ENCODE measurements around the gene RTCA. TPM values are rescaled to one million over a fixed set of nuclear protein-coding genes. Genes with fewer than 3 reads are reported as not detected.

RTCA gene
- total and polyA plus RNA-seq, 7 donors, result 24.0 to 56.6 (median 33.2) TPM

DNA sequence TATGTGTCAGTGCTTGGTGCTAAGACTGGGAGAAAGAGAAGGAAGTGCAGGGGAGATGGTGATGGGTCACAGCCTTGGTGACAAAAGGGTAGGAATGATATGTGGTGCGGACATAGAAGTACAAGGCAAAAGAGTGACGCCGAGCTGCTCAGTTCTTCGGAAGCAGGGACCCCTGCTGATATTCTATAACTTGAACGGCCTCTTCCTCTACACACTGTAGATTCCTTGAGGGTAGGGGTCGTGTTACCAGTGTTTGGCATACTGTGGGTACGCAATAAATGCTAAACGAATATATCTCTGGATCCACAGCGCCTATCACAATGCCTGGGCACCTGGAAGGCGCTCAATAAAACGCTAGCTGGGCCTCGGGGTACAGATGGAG, 16.9 kb upstream of the RTCA start:
- intact Hi-C loops (cut with DNase I), result loop anchor here in 1 of 2 donors (5.0 kb wide), 1 partner anchor 117 kb away; the partner anchor contains the start of genes SASS6 and TRMT13

GRCh38 chr1:100249537-100250257, 16.3 kb upstream of the RTCA start, which contains the start of gene DBT:
DBT (minus strand) TSS chr1:100249834; CDS start chr1:100249820, 14 bp downstream.
- Histone ChIP-seq H3K9me3 (no peaks in the 10 kb centered on the region), H3K4me1 (peaks cover 14% of the 10 kb centered on the region), H3K27me3 (ENCODE audit: insufficient read depth in 3 of 3, low read length in 2 of 3) (no peaks in the 10 kb centered on the region), H3K4me3 (peak within 1 kb of the TSS; percentile 85), H3K36me3 (ENCODE audit: insufficient read depth in 1 of 2, low read depth in 1 of 2) (peaks cover 0 to 14% of the 10 kb centered on the region in 2 donors), H3K27ac (peak within 1 kb of the TSS; percentile 93)
- intact Hi-C loops (cut with DNase I), result loop anchor here in 1 of 2 donors (5.0 kb wide), 1 partner anchor 117 kb away; the partner anchor contains the start of genes SASS6 and TRMT13
- peak; percentile 100 for ATAC-seq
- peak; percentile 94 to 97 for DNase-seq
- no peak for TF ChIP-seq CTCF (IDR thresholded peaks at IDR 0.05)
- 0 to 1% (median 0%) methylated on average over 30 to 31 of the region's 31 CpGs for WGBS, 3 donors

More for the DNA sequence above, 16.9 kb upstream of the RTCA start:
- H3K4me3 ChIP-seq, result peak overlapping the region; percentile 85
- 1 to 2% (median 2%) methylated on average over 12 of the region's 12 CpGs for WGBS, 3 donors
- peak in 3 of 4 donors; percentile 0 to 41 (median 12) for ATAC-seq
- peaks cover 14% of the 10 kb centered on the region for H3K4me1 ChIP-seq
- TF ChIP-seq CTCF (IDR thresholded peaks at IDR 0.05), result no peak
- H3K27me3 ChIP-seq (ENCODE audit: insufficient read depth in 3 of 3, low read length in 2 of 3), result no peaks in the 10 kb centered on the region
- H3K9me3 ChIP-seq, result no peaks in the 10 kb centered on the region
- H3K27ac ChIP-seq, result peak overlapping the region; percentile 93
- DNase-seq, result no peak
- H3K36me3 ChIP-seq (ENCODE audit: insufficient read depth in 1 of 2, low read depth in 1 of 2), result peaks cover 0 to 14% of the 10 kb centered on the region in 2 donors

DNA sequence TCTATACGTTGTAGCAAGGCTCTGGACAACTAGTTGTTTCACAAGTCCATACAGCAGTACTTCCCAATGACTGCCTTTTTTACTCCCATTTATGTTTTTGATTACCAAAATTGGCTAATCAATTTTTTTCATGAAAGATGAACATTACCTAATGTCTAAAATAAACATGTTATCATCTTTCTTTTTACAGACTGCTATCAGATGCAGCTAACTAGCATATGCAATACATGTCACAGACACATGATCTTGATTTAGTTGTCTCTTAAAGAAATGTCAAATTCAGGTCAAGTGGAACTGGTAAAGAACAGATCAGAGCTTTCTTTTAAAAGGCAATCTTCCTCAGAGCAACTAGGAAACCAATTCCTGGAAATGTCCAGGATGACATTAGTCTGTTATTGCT, 15.8 kb upstream of the RTCA start:
- Histone ChIP-seq H3K4me1 (peaks cover 14% of the 10 kb centered on the region), H3K36me3 (ENCODE audit: insufficient read depth in 1 of 2, low read depth in 1 of 2) (peaks cover 0 to 14% of the 10 kb centered on the region in 2 donors), H3K9me3 (no peaks in the 10 kb centered on the region), H3K4me3 (peak overlapping the region; percentile 85), H3K27me3 (ENCODE audit: insufficient read depth in 3 of 3, low read length in 2 of 3) (no peaks in the 10 kb centered on the region), H3K27ac (peak overlapping the region; percentile 93)
- 0 to 3% (median 0%) methylated on average over 1 of the region's 1 CpG for WGBS, 3 donors
- no peak for TF ChIP-seq CTCF (IDR thresholded peaks at IDR 0.05)
- ATAC-seq (peak in 1 of 4 donors; percentile 23), DNase-seq (no peak)
- intact Hi-C loops (cut with DNase I), result no loop called here

GRCh38 chr1:100250807-100251206, 15.2 kb upstream of the RTCA start:
- H3K36me3 ChIP-seq (ENCODE audit: insufficient read depth in 1 of 2, low read depth in 1 of 2), result peaks cover 0 to 14% of the 10 kb centered on the region in 2 donors
- H3K4me1 ChIP-seq, result peaks cover 14% of the 10 kb centered on the region
- intact Hi-C loops (cut with DNase I), result no loop called here
- no peak overlapping the region for H3K4me3 ChIP-seq
- ATAC-seq, result no peak
- no peak overlapping the region for H3K27ac ChIP-seq
- DNase-seq, result no peak
- WGBS, 3 donors, result 91 to 97% (median 96%) methylated on average over 3 of the region's 3 CpGs
- no peak for TF ChIP-seq CTCF (IDR thresholded peaks at IDR 0.05)
- no peaks in the 10 kb centered on the region for H3K9me3 ChIP-seq
- H3K27me3 ChIP-seq (ENCODE audit: insufficient read depth in 3 of 3, low read length in 2 of 3), result no peaks in the 10 kb centered on the region
